ENCODE data around the gene ANKRD36C.

GRCh38 chr2:95836151-95836550, 155.5 kb downstream of the ANKRD36C start:
- TF ChIP-seq ZC3H10 (CRISPR knock-in tag; IDR thresholded peaks at IDR 0.05) = no peak
- TF ChIP-seq ZFP3 (CRISPR knock-in tag; IDR thresholded peaks at IDR 0.05) = no peak
- no peak for TF ChIP-seq ZNF70 (CRISPR knock-in tag; IDR thresholded peaks at IDR 0.05)
- no peak for TF ChIP-seq TSHZ2 (CRISPR knock-in tag; IDR thresholded peaks at IDR 0.05)
- TF ChIP-seq PATZ1 (CRISPR knock-in tag; IDR thresholded peaks at IDR 0.05; ENCODE audit: borderline replicate concordance) = no peak
- no peak for TF ChIP-seq POU6F1 (CRISPR knock-in tag; IDR thresholded peaks at IDR 0.05; ENCODE audit: borderline replicate concordance, low read depth)
- TF ChIP-seq CREB5 (CRISPR knock-in tag; IDR thresholded peaks at IDR 0.05; ENCODE audit: low read depth) = no peak
